ENCODE data around the gene RAB3C.

DNA sequence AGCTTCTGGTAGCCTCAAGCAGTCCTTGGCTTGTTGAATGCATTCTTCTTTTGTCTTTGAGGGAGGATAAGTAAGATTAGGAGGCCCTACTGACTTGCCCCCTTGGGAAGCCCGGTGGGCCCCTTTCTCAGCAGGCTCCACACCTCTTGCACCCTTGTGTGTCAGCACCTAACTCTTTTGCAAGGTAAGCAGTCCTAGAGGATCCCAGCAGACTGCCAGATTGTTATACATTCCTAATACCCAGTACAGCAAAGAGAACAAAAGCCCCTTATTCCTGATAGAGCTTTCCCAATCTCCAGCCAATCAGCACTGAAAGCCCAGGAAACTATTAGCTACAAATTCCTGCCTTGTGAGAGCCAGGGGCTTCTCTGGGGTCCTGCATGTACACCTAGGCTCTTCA is 152.8 kb downstream of the RAB3C start:
- TF ChIP-seq PRDM15 (CRISPR knock-in tag; IDR thresholded peaks at IDR 0.05), result no peak
- TF ChIP-seq STAT6 (CRISPR knock-in tag; conservative IDR thresholded peaks at IDR 0.05; ENCODE audit: low read depth), result no peak
- TF ChIP-seq, protein P1, sequence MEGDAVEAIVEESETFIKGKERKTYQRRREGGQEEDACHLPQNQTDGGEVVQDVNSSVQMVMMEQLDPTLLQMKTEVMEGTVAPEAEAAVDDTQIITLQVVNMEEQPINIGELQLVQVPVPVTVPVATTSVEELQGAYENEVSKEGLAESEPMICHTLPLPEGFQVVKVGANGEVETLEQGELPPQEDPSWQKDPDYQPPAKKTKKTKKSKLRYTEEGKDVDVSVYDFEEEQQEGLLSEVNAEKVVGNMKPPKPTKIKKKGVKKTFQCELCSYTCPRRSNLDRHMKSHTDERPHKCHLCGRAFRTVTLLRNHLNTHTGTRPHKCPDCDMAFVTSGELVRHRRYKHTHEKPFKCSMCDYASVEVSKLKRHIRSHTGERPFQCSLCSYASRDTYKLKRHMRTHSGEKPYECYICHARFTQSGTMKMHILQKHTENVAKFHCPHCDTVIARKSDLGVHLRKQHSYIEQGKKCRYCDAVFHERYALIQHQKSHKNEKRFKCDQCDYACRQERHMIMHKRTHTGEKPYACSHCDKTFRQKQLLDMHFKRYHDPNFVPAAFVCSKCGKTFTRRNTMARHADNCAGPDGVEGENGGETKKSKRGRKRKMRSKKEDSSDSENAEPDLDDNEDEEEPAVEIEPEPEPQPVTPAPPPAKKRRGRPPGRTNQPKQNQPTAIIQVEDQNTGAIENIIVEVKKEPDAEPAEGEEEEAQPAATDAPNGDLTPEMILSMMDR (IDR thresholded peaks at IDR 0.05), result no peak
- TF ChIP-seq MAX (CRISPR knock-in tag; IDR thresholded peaks at IDR 0.05), result no peak
- no peak for TF ChIP-seq E2F4 (CRISPR knock-in tag; IDR thresholded peaks at IDR 0.05; ENCODE audit: borderline replicate concordance, low read depth)
- TF ChIP-seq, protein P2, sequence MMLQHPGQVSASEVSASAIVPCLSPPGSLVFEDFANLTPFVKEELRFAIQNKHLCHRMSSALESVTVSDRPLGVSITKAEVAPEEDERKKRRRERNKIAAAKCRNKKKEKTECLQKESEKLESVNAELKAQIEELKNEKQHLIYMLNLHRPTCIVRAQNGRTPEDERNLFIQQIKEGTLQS (CRISPR knock-in tag; conservative IDR thresholded peaks at IDR 0.05), result no peak
- TF ChIP-seq TCF7 (CRISPR knock-in tag; IDR thresholded peaks at IDR 0.05; ENCODE audit: low read depth), result no peak
- TF ChIP-seq, protein P3, sequence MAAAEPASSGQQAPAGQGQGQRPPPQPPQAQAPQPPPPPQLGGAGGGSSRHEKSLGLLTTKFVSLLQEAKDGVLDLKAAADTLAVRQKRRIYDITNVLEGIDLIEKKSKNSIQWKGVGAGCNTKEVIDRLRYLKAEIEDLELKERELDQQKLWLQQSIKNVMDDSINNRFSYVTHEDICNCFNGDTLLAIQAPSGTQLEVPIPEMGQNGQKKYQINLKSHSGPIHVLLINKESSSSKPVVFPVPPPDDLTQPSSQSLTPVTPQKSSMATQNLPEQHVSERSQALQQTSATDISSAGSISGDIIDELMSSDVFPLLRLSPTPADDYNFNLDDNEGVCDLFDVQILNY (CRISPR knock-in tag; IDR thresholded peaks at IDR 0.05), result no peak
- no peak for TF ChIP-seq ESRRA (CRISPR knock-in tag; IDR thresholded peaks at IDR 0.05; ENCODE audit: borderline replicate concordance)
- no peak for TF ChIP-seq FOXK1 (CRISPR knock-in tag; IDR thresholded peaks at IDR 0.05)
- no peak for TF ChIP-seq NR3C1 (CRISPR knock-in tag; conservative IDR thresholded peaks at IDR 0.05; ENCODE audit: low read depth)
- TF ChIP-seq, protein P4, sequence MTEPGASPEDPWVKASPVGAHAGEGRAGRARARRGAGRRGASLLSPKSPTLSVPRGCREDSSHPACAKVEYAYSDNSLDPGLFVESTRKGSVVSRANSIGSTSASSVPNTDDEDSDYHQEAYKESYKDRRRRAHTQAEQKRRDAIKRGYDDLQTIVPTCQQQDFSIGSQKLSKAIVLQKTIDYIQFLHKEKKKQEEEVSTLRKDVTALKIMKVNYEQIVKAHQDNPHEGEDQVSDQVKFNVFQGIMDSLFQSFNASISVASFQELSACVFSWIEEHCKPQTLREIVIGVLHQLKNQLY (CRISPR knock-in tag; IDR thresholded peaks at IDR 0.05), result no peak
- no peak for TF ChIP-seq ZNF219 (CRISPR knock-in tag; IDR thresholded peaks at IDR 0.05; ENCODE audit: borderline replicate concordance)
- TF ChIP-seq, protein P5, sequence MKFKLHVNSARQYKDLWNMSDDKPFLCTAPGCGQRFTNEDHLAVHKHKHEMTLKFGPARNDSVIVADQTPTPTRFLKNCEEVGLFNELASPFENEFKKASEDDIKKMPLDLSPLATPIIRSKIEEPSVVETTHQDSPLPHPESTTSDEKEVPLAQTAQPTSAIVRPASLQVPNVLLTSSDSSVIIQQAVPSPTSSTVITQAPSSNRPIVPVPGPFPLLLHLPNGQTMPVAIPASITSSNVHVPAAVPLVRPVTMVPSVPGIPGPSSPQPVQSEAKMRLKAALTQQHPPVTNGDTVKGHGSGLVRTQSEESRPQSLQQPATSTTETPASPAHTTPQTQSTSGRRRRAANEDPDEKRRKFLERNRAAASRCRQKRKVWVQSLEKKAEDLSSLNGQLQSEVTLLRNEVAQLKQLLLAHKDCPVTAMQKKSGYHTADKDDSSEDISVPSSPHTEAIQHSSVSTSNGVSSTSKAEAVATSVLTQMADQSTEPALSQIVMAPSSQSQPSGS (CRISPR knock-in tag; IDR thresholded peaks at IDR 0.05; ENCODE audit: borderline replicate concordance, low read depth), result no peak
